ENCODE results near the gene SIGLECL1.

The SIGLECL1 gene

DNA sequence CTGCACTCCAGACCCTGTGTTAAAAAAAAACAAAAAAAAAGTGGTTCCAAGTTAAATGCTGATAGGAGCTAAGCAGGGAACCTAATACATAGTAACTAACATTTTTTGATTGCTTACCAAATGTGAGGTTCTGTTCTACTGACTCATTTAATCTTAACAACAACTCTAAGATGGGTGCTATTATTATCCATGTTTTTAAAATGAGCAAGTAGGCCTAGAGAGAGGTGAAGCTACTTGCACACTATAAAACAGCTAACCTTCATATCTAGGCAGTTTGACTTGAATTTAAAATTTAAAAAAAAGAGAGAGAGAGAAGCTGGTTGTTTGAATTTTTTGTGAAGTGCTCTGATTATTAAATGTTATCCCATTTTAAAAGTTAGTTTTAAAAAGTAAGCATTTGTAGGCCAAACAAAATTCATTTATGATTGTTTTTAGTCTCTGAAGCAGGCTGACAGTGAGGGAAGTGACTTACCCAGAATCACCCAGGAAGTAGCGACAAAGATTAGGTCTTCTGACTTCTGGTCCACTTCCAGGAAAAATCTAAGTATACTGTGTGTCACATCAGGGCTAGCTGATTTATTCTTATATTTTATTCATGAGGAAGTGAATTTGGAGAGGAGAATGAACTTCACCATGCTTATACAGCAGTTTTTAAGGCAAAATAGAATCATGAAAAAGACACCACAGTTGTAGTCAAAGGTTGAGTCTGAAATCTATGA lies 2.4 kb downstream of the SIGLECL1 start:
- no peak for DNase-seq

DNA sequence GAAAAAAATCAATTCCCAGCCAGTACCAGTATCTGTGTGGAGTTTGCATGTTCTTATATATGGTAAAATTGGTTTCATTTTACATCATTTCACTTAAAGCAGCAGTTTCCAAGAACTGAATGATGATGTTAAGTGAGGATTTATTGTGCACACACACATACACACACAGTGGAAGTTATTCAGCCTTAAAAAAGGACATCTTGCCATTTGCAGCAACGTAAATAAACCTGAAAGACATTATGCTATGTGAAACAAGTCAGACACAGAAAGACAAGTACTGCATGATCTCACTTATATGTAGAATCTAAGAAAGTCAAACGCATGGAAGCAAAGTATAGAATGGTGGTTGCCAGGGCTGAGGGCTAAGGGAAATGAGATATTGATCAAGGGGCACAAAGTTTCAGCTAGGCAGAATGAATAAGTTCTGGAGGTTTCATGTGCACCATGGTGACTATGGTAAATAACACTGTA lies 5.3 kb downstream of the SIGLECL1 start:
- no peak for DNase-seq

DNA sequence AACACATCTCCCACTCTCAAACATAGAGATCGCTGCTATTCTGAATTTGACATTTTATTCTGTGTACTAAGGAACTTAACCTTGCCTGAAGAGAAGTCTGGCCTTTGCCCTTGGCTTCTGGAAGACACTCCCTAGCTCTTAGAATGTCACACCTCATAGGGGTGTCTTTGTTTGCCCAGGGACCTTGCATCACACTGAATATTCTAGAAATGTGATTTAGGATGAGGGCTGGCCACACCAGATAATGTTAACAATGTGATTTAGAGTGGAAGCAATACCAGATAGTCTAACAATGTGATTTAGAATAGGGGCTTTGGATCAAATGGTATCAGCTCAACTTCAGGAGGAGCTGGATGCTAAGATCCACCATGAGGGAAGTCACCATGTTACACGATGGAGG lies 6.6 kb downstream of the SIGLECL1 start:
- DNase-seq, result no peak

DNA sequence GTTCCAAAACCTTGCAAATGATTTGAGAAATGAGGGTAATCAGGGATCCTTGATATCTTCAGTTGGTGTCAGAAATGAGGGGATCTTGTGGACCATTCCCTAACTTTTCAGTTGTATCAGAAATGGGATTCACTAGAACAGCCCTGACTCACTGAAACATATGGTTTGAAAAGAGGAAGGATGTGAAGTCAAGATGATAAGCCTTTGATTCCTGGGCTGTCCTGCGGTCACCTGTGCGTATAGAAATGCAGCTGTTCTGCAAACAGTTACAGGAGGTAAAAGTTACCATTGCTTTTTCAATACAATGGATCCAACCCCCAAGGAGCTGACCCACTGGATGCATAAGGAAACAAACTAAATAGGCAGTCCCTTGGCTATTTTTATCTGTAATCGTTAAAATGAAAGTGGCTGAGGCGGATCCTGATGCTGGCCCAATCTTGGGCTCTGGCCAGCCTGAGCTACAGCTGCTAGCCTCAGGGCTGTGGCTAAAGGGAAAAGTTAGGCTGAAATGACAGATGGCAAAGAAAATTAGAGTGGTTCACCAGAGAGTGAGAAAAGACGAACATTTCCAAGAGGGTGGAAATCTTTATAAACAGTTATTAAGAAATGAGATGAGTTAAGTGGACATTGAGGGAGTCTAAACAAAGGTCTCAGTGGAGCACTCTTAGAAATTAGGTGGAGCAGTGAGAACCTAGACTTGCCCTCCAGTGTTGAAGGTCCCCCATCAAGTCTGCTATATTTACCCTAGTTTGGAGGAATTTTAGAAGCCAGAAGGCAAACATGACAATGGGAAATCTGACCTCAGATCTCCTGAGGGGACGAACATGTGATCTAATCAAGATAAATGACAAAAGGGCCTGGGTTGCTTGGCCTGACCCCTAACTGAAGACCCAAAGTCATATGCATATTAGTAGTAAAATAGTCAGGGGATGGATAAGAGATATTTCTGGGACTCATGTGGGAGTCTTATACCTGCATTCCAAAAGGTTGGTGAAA lies 7.6 kb downstream of the SIGLECL1 start:
- no peak for DNase-seq

DNA sequence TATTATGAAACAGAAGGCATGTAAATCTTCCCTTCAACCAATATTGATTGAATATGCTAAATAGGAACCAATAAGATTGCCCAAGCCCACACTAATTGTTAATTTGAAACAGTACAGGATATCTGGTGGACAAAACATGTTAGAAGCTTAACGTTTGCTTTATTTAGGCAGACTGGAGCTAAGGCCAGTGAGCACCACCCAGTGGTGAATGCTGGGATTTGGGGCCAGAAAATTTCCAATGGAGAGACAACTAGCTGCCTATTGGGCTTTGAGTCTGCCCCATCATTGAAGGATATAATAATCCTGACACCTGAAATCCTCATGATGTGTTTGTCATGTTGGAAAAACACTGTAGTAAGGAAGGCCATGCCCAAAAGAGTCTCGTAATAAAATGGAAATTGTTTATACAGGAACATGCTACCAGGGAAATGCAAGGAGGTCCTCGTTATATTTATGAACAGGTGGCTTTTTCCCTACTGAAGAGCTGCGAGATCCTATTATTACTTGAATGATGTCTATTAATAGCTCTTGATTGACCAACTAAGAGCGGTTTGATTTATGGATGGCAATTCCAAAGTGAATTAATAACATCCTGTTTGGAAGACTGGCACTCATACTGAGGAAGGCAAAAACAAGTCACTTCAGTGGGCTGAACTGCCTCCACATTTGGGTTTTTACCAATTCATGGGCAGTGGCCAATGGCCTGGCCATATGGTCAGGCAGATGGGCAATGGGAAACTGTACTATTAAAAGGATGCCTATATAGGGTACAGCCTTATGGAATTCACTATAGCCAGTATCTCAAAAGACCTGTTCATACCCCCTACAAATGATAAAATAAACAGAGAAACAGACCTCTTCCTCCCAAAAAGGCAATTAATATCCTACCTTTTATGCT lies 8.7 kb downstream of the SIGLECL1 start:
- peak; percentile 26 for DNase-seq

GRCh38 chr19:51263808-51264207 lies 12.9 kb downstream of the SIGLECL1 start:
- no peak for DNase-seq

- no peak for DNase-seq
Measured at GRCh38 chr19:51271067-51271466, 20.2 kb downstream of the SIGLECL1 start.

- DNase-seq, result peak; percentile 25
Measured at GRCh38 chr19:51272183-51272810, 21.4 kb downstream of the SIGLECL1 start.

DNA sequence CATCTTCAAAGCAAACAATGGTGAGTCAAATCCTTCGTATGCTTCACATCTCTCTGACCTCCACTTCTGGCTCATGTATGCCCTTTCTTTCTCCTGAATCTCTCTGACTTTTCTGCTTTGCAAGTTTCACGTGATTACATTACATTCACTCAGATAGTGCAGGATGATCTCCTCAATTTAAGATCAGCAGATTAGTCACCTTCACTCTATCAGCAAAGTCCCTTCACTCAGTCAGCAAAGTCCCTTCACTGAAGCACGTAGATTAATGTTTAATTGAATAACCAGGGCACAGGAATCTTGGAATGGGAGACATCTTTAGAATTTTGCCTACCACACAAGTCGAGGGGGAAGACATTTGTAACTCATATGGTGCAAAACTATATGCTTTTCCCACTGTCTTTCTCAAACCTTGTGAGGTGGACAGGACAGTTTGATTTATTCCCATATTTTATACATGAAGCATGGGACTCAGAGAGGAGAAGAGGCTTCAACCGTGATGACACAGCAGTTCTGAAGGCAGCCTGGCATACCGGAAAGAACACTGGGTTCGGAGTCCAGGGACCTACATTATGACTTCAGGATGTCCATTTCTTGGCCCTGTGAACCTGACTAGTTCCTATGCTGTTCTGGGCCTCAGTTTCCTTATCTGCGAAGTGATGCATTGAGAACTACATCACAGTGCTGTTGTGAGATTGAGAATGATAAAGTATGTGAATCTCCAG lies 23.3 kb downstream of the SIGLECL1 start:
- no peak for DNase-seq

GRCh38 chr19:51277112-51277511 lies 26.2 kb downstream of the SIGLECL1 start:
- DNase-seq, result no peak

DNA sequence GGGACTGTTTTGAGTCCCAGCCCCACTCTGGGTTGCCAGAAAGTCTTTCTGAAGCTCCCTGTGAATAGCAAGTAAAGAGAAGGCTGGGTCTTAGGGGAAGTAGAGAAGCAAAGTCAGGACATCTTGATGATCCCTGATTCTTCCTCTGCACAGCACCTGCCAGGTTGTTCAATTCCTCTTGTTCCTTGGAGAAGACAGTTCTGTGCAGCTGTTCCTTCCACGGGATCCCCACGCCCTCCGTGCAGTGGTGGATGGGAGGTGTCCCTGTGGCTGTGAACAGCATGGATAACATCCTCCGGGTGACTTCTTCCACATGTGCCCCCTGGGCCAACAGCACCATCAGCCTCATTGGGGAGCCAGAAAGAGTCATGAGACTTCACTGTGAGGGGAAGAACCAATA lies 31.5 kb downstream of the SIGLECL1 start:
- DNase-seq, result no peak

- DNase-seq, result no peak
Measured at GRCh38 chr19:51285682-51286081, 34.8 kb downstream of the SIGLECL1 start.

- no peak for DNase-seq
Measured at GRCh38 chr19:51289635-51290034, 38.8 kb downstream of the SIGLECL1 start.

DNA sequence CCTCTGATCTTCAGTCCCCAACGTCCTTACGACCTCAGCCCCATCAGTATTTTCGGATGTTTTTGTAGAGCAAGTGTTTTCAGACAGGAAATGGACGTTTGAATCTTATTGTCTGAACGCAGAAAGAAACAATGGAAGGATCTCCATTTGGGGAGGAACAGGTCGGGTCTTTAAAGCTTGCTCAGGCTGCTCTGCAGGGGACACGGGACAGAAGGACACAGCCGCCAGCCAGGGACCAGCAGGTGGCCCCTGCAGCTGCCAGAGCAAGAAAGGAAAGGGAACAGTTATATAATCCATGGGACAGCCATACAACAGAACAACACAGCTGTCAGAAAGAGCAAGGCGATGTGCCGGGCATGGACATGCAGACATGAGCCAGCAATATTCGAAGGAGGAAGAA lies 42.1 kb downstream of the SIGLECL1 start:
- no peak for DNase-seq

DNA sequence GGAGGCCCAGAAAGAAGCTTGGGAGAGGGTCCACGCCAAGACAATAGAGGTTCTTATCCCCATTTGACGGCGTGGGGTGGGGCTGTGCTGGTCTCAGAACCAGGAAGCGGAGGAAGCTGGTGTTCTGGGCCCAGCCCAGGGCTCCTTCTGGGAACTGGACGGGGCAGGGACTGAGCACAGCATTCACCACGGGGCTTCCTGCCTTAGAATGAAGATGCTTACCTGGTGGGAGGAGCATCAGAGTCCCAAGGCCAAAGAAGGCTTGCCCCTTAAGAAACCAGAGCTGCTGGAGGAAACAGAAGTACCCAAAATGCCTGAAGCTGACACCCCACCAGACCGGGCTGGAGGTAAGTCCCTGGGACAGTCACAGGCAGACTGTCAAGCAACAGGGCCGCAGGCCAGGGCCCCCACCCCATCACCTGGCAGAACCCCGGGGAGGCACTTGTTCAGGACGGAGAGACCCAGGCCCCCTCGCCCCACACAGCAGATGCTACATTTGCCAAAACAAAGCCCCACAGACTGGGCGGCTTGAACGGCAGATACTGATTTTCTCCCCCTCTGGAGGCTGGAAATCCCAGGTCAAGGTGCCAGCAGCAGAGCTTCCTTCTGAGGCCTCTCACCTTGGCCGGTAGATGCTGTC lies 42.8 kb downstream of the SIGLECL1 start:
- no peak for DNase-seq

DNA sequence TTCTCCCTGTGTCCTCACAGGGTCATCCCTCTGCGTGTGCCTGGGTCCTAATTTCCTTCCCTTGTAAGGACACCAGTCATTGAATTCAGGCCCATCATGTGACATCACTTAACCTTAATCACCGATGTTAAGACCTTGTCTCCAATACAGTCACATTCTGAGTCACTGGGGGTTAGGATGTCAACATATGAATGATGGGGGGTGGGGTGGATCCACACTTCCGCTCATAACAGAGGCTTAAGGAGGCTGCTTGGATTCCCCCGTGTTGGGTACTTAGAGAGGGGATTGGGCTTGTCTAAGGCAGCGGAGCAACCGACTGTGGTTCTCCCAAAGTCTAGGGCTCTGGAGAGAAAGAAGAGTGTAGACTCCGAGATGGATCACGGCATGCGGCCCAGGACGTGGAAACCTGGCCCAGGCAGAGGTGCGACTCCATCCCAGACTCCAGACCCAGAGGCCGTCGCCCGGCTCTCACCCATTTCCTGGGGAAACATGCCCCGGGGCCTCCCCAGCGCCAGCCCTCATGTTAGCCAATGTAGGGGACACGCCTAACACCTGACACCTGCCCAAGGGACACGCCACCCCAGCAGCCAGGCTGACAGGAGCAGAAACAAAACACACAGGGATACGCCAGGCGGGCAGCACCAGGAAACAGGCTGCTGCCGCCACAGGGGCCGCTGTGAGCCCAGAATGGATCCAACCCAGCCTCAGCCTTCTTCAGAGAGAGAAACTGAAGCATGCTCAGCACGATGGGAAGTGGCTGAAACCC lies 43.5 kb downstream of the SIGLECL1 start:
- DNase-seq, result no peak

GRCh38 chr19:51294977-51295375 lies 44.1 kb downstream of the SIGLECL1 start:
- DNase-seq, result no peak

DNA sequence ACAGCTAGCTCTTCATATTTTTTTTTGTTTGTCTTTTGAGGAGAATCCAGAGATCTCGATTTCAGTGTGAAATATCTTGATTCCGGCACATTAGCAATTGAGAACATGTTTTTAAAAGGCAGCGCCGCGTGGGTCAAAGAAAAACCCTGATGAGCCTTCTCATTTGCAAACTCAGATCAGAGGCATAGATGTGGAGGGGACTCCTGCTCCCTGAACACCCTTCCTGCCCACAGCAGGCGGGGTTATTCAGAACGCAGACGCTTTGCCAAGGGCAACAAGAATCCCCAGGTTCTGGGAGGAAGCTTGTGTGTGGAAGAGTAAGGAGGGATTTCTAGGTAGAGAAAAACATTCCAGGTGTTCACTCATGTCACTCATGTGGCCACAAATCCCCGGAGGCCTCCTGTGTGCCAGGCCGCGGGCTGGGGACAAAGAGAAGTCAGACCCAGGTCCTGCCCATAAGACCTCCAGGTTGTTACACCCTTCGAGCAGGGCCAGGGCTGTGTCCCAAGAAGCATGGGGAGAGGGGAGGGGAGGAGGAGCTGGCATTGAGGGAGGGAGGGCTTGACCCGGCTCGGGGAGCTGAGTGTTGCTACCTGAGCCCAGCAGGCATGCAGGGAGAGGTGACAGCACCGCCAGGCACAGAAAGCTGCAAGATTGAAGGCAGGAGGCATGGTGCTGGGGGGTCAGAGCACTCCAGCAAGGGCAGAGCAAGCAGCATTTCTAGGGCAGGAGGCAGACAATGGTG lies 44.7 kb downstream of the SIGLECL1 start:
- no peak for DNase-seq

GRCh38 chr19:51296336-51297093 lies 45.6 kb downstream of the SIGLECL1 start:
- DNase-seq, result no peak

All from activated CD8-positive, alpha-beta memory T cell treated with anti-CD3 and anti-CD28 coated beads, Interleukin-2, amount 50 U/mL, for 4 hours (primary cell).